Adrenal gland (tissue), 5 donors: ENCODE data around the gene QRICH2.

Source experiments
- POLR2A ChIP-seq, 2 donors: fragments of 450-650 bp; IDR thresholded peaks; one replicate each; pipeline ENCODE4 v1.6.1; 2017; ENCODE audit warnings: antibody characterized with exemption in 2 of 2, mild to moderate bottlenecking in 2 of 2, moderate library complexity in 1 of 2
- TF ChIP-seq, protein P1 (sequence below), 6 experiments: fragments of 450-650 bp in 4 of 6; fragments of 200-600 bp in 2 of 6; sonication (generic) in 1 of 6; IDR thresholded peaks; 1 replicate in 5 of 6; 2 replicates in 1 of 6; pipeline versions ENCODE4 v1.5.1 to v1.8.0; 2016 to 2021; ENCODE audit warnings: antibody characterized with exemption in 6 of 6, mild to moderate bottlenecking in 2 of 6, moderate library complexity in 1 of 6
- donor health status: DM: no; HTN: no; CAD: no.

DNA sequence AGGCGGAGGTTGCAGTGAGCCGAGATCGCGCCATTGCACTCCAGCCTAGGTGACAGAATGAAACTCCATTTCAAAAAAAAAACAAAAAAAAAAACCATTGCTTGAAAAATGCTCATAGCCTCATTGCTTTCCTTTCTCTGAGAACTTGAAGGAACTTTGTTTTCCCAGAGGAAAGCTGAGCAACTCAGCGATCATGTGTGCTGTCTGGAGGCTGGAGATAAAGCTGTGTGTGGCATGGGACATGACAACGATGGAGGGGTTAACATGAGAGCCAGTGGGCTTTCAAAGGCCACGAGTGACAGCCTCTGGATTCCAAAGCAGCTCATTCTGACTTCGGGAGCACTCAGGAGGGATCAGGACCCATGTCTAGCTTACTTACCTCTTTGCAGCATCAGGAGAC is 21.6 kb upstream of the QRICH2 start:
- TF ChIP-seq, protein P1, sequence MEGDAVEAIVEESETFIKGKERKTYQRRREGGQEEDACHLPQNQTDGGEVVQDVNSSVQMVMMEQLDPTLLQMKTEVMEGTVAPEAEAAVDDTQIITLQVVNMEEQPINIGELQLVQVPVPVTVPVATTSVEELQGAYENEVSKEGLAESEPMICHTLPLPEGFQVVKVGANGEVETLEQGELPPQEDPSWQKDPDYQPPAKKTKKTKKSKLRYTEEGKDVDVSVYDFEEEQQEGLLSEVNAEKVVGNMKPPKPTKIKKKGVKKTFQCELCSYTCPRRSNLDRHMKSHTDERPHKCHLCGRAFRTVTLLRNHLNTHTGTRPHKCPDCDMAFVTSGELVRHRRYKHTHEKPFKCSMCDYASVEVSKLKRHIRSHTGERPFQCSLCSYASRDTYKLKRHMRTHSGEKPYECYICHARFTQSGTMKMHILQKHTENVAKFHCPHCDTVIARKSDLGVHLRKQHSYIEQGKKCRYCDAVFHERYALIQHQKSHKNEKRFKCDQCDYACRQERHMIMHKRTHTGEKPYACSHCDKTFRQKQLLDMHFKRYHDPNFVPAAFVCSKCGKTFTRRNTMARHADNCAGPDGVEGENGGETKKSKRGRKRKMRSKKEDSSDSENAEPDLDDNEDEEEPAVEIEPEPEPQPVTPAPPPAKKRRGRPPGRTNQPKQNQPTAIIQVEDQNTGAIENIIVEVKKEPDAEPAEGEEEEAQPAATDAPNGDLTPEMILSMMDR (IDR thresholded peaks at IDR 0.05), result no peak
- TF ChIP-seq POLR2A (IDR thresholded peaks at IDR 0.05), result no peak
